ENCODE data around the gene GPRC5A.

GPRC5A gene

GRCh38 chr12:12909995-12910420, 18.6 kb downstream of the GPRC5A start:
- no peak for DNase-seq (ENCODE audit: low read depth in 2 of 2)

DNA sequence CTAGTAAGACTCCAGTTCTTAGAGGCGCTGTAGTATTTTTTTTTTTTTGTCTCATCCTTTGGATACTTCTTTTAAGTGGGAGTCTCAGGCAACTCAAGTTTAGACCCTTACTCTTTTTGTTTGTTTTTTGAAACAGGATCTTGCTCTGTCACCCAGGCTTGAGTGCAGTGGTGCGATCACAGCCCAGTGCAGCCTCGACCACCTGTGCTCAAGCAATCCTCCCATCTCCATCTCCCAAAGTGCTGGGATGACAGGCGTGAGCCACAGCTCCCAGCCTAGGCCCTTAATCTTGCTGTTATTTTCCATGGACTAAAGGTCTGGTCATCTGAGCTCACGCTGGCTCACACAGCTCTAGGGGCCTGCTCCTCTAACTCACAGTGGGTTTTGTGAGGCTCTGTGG, 21.3 kb downstream of the GPRC5A start:
- DNase-seq (ENCODE audit: low read depth in 2 of 2): no peak

DNA sequence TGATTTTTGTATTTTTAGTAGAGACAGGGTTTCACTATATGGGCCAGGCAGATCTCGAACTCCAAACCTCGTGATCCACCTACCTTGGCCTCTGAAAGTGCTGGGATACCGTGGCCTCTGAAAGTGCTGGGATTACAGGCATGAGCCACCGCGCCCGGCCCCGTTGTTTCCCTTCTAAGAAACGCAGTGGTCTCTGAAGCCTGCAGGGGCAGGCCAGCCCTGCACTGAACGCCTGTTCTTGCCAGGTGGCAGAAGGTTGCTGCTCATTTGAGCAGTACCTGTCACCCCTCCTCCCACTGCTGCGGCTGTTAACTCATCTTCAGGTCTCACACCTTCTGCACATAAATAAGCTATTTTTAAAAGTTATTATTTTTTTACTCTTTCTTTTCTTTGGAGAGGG, 24.3 kb downstream of the GPRC5A start:
- no peak for DNase-seq (ENCODE audit: low read depth in 2 of 2)

DNA sequence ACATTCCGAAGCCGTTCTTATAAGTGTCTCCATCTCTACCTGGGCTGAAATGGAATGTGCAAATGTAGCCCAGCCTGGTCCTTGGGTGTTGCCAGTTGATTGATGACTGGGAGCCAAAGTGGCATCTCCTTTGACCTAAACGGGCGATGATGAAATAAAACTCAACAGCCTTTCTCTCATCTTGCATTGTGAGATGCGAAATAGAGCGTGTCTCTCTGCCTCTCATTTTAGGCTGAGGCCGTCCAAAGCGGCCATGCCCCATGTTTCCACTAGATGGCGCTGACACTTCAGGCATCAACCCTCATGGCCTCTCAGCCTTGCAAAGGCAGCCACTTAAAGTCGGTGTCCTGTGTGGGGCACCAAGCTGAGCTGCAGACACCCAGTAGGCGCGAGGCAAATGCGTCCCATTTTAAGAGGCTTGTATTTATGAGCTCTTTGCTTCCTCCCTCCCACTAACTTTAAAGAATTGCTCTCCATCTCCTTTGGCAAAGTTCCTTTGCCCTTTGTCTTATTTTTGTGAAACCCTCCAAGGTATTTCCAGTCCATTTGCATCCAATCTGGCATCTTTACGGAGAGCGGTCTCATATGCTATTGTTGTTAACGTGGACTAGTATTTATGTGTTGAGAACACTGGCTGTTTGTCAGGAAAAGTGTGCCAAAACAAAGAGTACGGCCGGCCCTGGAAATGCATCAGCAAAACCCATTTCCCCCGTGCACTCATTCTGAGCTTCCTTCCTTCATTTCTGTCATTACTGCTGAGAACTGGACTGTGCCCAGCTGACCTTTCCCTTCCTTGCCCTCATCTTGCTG, 25.0 kb downstream of the GPRC5A start:
- peak; percentile 72 to 75 for DNase-seq (ENCODE audit: low read depth in 2 of 2)

- no peak for DNase-seq (ENCODE audit: low read depth in 2 of 2)
Observed at GRCh38 chr12:12917517-12917916, 26.2 kb downstream of the GPRC5A start.

- no peak for DNase-seq (ENCODE audit: low read depth in 2 of 2)
Observed at GRCh38 chr12:12918781-12919389, 27.5 kb downstream of the GPRC5A start.

- DNase-seq (ENCODE audit: low read depth in 2 of 2): no peak
Observed at GRCh38 chr12:12919666-12920435, 28.5 kb downstream of the GPRC5A start.

- no peak for DNase-seq (ENCODE audit: low read depth in 2 of 2)
Observed at GRCh38 chr12:12922191-12922616, 30.8 kb downstream of the GPRC5A start.

DNA sequence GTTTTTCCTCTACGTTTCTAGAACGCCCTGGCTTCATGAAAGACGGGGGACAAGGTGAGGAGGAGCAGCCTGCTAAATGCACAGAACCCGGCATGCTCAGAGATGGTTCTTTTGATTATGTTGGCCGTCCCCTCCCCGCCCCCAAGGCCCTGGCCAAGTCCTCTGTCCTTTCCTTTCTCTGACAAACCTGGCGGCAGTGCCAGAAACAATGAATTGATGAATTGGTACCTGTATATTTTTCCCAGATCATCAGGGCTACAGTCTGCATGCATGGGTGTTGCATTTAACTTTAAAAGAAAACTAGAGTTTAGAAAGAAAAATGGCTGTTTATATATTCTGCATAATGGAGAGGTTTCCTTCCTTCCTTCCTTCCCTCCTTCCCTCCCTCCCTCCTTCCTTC, 31.6 kb downstream of the GPRC5A start:
- DNase-seq (ENCODE audit: low read depth in 2 of 2): no peak

GRCh38 chr12:12924169-12924568, 32.8 kb downstream of the GPRC5A start:
- no peak for DNase-seq (ENCODE audit: low read depth in 2 of 2)

GRCh38 chr12:12925388-12925787, 34.0 kb downstream of the GPRC5A start:
- DNase-seq (ENCODE audit: low read depth in 2 of 2): no peak

GRCh38 chr12:12926571-12927071, 35.3 kb downstream of the GPRC5A start:
- DNase-seq (ENCODE audit: low read depth in 2 of 2): no peak

GRCh38 chr12:12927211-12928079, 36.1 kb downstream of the GPRC5A start:
- DNase-seq (ENCODE audit: low read depth in 2 of 2): no peak

GRCh38 chr12:12929696-12930095, 38.3 kb downstream of the GPRC5A start:
- no peak for DNase-seq (ENCODE audit: low read depth in 2 of 2)

GRCh38 chr12:12930633-12931219, 39.4 kb downstream of the GPRC5A start:
- DNase-seq (ENCODE audit: low read depth in 2 of 2): no peak

GRCh38 chr12:12933742-12934141, 42.4 kb downstream of the GPRC5A start:
- DNase-seq (ENCODE audit: low read depth in 2 of 2): no peak

GRCh38 chr12:12934556-12934955, 43.2 kb downstream of the GPRC5A start:
- DNase-seq (ENCODE audit: low read depth in 2 of 2): no peak

DNA sequence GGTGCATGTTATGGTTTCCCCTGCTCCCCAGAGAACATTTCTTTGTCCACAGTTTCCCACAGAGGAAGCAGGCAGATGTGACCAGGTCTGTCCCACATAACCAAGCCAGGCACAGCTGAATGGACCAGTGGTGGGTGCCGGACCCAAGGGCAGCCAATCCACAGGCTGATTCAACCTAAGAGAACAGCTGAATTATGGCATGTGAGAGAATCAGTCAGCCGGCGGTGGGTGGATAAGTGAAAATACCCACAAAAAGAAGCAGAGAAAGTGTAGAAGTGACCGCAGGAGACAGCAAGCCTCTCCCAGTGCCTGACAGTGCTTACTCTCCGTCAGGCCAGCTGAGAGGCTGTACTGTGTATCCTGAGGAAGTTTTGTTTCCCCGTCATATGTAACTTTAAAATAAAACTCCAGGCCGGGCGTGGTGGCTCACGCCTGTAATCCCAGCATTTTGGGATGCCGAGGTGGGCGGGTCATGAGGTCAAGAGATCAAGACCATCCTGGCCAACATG, 45.7 kb downstream of the GPRC5A start:
- no peak for DNase-seq (ENCODE audit: low read depth in 2 of 2)

- no peak for DNase-seq (ENCODE audit: low read depth in 2 of 2)
Observed at GRCh38 chr12:12938541-12938940, 47.2 kb downstream of the GPRC5A start.

DNA sequence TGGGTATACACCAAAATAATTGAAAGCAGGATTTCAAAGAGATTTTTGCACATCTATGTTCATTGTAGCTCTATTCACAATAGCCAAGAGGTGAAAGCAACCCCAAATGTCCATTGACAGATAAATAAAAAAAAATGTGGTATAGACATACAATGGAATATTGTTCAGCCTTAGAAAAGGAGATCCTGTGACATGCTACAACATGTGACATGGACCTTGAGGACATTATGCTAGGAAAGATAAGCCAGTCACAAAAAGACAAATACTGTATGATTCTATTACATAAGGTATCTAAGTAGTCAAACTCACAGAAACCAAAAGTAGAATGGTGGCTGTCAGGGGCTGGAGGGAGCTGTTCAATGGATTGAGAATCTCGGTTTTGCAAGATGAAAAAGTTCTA, 48.5 kb downstream of the GPRC5A start:
- no peak for DNase-seq (ENCODE audit: low read depth in 2 of 2)

All from stimulated activated CD8-positive, alpha-beta memory T cell treated with anti-CD3 and anti-CD28 coated beads, Interleukin-7, amount 100 ng/mL, for 1 hour (primary cell).